ELF-1 (cell line): ENCODE measurements around the gene NUP35.
A peak's percentile ranks its signal among the peaks of the same experiment; 100 is the strongest.

Experiments used
- DNase-seq: peaks from one replicate; pipeline ENCODE4 v3.0.0-alpha.2; 2016; ENCODE audit warnings: low read depth, low spot score

NUP35 gene

GRCh38 chr2:183124222-183124956 lies at the start of gene NUP35:
TSS of gene NUP35 (plus strand) at chr2:183124443. CDS start at chr2:183124458, 15 bp downstream.
- peak; percentile 92 for DNase-seq

- DNase-seq: no peak
These were observed 46.1 kb upstream of the NUP35 start for GRCh38 chr2:183078163-183078463.

- DNase-seq: peak; percentile 98
These were observed 45.6 kb upstream of the NUP35 start, which contains the start of gene DUSP19 for GRCh38 chr2:183078464-183079138. TSS of gene DUSP19 (plus strand) at chr2:183078747. CDS start at chr2:183078934, 187 bp downstream.

GRCh38 chr2:183079139-183079775 lies 45.0 kb upstream of the NUP35 start:
- no peak for DNase-seq

- no peak for DNase-seq
These were observed 42.3 kb upstream of the NUP35 start for GRCh38 chr2:183081911-183082310.

- DNase-seq: no peak
These were observed 36.2 kb upstream of the NUP35 start for GRCh38 chr2:183088061-183088460.

- no peak for DNase-seq
These were observed 34.9 kb upstream of the NUP35 start for GRCh38 chr2:183089192-183089851.

- no peak for DNase-seq
These were observed 32.8 kb upstream of the NUP35 start for GRCh38 chr2:183091318-183091953.

GRCh38 chr2:183091954-183092345 lies 32.3 kb upstream of the NUP35 start:
- DNase-seq: no peak

GRCh38 chr2:183093857-183094657 lies 30.2 kb upstream of the NUP35 start:
- no peak for DNase-seq

GRCh38 chr2:183105402-183106134 lies 18.7 kb upstream of the NUP35 start:
- DNase-seq: no peak

- no peak for DNase-seq
These were observed 11.7 kb upstream of the NUP35 start for GRCh38 chr2:183112577-183112976.

- no peak for DNase-seq
These were observed 10.6 kb upstream of the NUP35 start for GRCh38 chr2:183113630-183114029.

- no peak for DNase-seq
These were observed 7.0 kb upstream of the NUP35 start for GRCh38 chr2:183117226-183117625.

GRCh38 chr2:183123117-183123958 lies 905 bp upstream of the NUP35 start:
- no peak for DNase-seq

GRCh38 chr2:183123959-183124221 lies 353 bp upstream of the NUP35 start:
- no peak for DNase-seq

- no peak for DNase-seq
These were observed 663 bp downstream of the NUP35 start for GRCh38 chr2:183124957-183125255.

- DNase-seq: peak; percentile 56
These were observed 1.6 kb downstream of the NUP35 start for GRCh38 chr2:183125659-183126341.

- DNase-seq: no peak
These were observed 2.4 kb downstream of the NUP35 start for GRCh38 chr2:183126635-183127034.
